ENCODE results near the gene CALN1.

Gene CALN1

GRCh38 chr7:72444026-72444776 is 32.1 kb upstream of the CALN1 start:
- peak; percentile 47 for DNase-seq (ENCODE audit: low read depth)
- no peak for TF ChIP-seq CTCF (IDR thresholded peaks at IDR 0.05; ENCODE audit: insufficient read depth, low read depth, low read length, missing control alignments)
- H3K4me3 ChIP-seq (ENCODE audit: low read depth, low read length) = no peak overlapping the region

- no peak for DNase-seq (ENCODE audit: low read depth)
- no peak overlapping the region for H3K4me3 ChIP-seq (ENCODE audit: low read depth, low read length)
- no peak for TF ChIP-seq CTCF (IDR thresholded peaks at IDR 0.05; ENCODE audit: insufficient read depth, low read depth, low read length, missing control alignments)
Observed at GRCh38 chr7:72441791-72442190, 29.7 kb upstream of the CALN1 start.

GRCh38 chr7:72438491-72438890 is 26.4 kb upstream of the CALN1 start:
- TF ChIP-seq CTCF (IDR thresholded peaks at IDR 0.05; ENCODE audit: insufficient read depth, low read depth, low read length, missing control alignments) = no peak
- no peak overlapping the region for H3K4me3 ChIP-seq (ENCODE audit: low read depth, low read length)
- no peak for DNase-seq (ENCODE audit: low read depth)

GRCh38 chr7:72437610-72438009 is 25.5 kb upstream of the CALN1 start:
- H3K4me3 ChIP-seq (ENCODE audit: low read depth, low read length) = no peak overlapping the region
- no peak for TF ChIP-seq CTCF (IDR thresholded peaks at IDR 0.05; ENCODE audit: insufficient read depth, low read depth, low read length, missing control alignments)
- DNase-seq (ENCODE audit: low read depth) = no peak

- no peak overlapping the region for H3K4me3 ChIP-seq (ENCODE audit: low read depth, low read length)
- DNase-seq (ENCODE audit: low read depth) = no peak
- TF ChIP-seq CTCF (IDR thresholded peaks at IDR 0.05; ENCODE audit: insufficient read depth, low read depth, low read length, missing control alignments) = no peak
Observed at GRCh38 chr7:72437061-72437585, 25.0 kb upstream of the CALN1 start.

GRCh38 chr7:72435925-72436480 is 23.9 kb upstream of the CALN1 start:
- peak; percentile 11 for DNase-seq (ENCODE audit: low read depth)
- no peak for TF ChIP-seq CTCF (IDR thresholded peaks at IDR 0.05; ENCODE audit: insufficient read depth, low read depth, low read length, missing control alignments)
- H3K4me3 ChIP-seq (ENCODE audit: low read depth, low read length) = no peak overlapping the region
